HG02623 (cell line): ENCODE results near the gene NPC1.

Source experiments
- ATAC-seq: cut with Tn5 transposase; IDR thresholded peaks from one replicate; pipeline ENCODE4 v1.9.1; 2021; ENCODE audit warnings: moderate library complexity; ENCODE audit not compliant: unreplicated experiment

The NPC1 gene

DNA sequence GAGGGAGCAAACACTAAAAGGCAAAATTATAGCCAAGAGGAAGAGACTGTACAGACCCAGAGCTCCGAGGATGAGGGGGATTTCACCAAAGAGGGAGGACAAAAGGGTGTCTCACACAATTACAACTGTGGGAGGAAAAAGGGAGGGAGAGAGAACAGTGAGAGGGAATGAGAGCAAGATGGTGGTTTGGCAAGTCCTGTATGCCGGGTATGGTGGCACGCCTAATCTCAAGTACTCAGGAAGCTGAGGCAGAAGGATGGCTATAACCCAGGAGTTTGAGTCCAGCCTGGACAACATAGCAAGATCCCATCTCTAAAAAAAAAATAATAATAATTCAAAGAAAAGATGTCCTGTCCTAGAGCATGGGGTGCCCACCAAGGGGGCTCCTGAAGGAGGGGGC lies 34.3 kb downstream of the NPC1 start:
- no peak for ATAC-seq

DNA sequence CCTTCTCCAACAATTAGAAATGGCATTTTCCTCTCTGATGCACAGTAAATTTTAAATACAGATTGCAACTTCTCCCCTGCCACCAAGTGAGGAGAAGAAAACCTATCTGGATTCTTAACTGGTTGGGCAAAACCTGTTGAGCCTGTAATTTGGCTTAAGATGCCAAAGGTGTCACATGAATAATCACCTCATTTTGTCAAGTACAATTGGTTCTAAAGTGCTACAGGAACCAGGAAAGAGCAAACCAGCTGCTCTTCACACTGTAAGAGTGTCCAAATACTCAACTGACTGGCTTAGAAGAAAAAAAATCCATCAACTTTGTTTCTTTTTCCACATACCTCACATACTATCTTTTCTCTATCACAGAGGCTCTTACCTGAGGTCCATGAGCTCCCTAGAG lies 35.4 kb downstream of the NPC1 start:
- no peak for ATAC-seq

DNA sequence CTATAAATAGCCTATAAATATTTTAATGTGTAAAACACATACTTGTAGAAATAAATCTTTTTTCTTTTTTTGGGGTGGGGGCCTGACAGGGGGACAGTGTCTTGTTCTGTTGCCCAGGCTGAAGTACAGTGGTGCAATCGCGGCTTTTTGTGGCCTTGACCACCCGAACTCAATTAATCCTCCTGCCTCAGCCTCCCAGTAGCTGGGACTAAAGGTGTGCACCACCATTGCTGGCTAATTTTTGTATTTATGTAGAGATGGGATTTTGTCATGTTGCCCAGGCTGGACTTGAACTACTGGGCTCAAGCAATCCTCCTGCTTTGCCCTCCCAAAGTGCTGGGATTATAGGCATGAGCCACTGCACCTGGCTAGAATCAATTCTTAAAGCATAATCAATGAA lies 37.6 kb downstream of the NPC1 start:
- ATAC-seq: no peak

DNA sequence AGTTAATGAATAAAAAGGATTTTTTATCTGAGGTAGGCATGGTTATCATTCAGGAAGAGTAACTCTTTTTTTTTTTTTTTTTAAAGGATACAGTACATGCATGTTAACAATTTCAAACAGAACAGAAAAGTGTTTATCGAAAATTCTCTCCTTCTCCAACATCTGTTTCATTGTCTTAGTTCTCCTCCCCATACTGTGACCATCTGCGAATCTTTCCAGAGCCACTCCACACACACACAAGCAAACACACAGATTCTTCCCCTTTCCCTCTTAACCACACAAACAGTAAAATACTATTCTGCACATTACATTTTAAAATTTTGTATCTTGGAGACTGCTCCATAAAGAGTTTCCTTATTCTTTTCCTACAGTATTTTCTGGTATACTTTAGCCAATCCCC lies 38.0 kb downstream of the NPC1 start:
- no peak for ATAC-seq

DNA sequence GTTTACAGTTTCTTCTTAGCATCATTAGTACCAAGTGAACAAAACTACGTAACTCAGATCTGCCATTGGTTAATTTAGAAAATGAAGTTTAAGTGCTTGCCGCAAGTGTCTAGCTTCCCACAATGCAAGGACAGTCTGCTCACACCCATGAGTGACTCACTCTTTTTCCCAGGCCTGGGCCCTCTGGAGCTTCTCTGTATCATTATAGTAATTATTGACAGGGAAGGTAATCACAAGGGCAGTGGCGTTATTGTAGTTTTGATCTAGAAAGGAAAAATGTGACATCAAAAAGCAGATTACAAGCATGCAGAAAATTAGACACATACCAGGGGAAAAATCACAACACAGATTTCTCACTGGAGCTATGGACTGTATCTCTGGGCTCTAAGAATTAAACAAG lies 38.5 kb downstream of the NPC1 start:
- no peak for ATAC-seq

DNA sequence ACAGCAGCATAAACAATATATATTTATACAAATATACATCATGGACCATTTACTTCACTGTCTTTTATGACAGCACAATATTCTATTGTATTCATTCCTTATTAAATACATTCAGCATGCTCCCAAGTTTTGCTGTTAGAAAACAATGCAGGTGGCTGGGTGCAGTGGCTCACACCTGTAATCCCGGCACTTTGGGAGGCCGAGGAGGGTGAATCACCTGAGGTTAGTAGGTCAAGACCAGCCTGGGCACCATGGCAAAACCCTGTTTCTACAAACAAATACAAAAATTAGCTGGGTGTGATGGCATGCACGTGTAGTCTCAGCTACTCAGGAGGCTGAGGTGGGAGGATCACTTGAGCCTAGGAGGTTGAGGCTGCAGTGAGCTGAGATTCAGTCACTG lies 39.0 kb downstream of the NPC1 start:
- no peak for ATAC-seq

DNA sequence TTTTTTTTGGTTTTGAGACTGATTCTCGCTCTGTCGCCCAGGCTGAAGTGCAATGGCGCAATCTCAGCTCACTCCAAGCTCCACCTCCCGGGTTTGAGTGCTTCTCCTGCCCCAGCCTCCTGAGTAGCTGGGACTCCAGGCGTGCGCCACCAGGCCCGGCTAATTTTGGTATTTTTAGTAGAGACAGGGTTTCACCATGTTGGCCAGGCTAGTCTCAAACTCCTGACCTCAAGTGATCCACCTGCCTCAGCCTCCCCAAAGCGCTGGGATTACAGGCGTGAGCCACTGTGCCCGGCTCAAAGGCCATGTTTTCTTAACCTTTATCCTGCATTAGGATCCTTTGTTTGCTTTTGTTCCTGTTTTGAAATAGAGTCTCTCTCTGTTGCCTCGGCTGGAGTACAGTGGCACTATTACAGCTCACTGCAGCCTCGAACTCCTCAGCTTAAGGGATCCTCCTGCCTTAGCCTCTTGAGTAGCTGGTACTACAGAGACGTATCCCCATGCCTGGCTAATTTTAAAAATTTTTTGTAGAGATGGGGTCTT lies 41.0 kb downstream of the NPC1 start:
- no peak for ATAC-seq

DNA sequence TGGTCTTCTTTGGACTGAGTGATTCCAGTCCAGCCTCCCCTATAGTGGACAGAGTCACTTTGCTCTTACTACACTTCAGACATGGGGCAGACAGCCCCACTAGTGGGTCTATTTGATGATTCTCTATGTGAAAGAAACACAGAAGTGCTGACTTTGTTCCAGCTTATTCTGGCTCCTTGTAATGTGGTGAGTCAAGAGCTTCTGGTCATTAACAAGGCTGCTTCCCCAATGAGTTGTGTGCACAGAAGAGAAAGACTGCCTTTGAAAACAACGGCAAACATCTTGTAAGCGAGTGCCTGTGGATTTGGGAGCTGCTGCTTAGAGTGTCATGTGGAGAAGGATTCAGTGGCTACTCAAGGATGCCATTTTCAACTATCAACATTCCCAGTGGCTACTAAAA lies 43.8 kb downstream of the NPC1 start:
- no peak for ATAC-seq

DNA sequence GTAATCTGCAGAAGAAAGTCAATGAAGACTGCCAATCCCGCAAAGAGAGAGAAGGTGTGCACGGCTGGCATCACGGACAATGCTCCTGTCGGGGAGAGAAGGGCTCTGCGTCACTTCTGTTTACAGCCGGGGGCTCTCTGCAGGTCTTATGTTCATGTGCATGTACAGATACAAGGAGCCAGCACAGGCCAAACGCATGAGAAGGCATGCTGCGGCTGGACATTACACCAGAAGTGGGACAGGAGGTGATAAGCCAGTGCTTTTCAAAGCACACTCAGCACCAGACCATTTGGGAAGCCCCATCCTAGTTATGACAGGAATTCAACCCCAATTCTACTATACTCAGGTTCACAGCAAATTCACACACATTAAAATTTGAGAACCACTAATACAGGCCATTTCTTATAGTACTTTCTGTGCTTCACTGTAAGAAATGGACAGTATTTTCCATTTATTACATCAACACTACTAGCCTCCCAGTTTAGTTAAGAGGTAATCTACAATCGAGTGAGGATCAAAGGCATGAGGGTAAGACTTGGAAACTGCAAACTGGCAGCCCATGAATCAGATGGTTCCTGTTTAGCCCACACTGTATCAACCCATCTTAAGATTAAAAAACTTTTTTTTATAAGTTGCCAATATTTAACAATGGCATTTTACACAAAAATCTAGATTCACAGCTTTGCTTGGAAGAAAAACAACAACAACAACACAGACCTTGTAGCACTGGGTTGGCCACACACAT lies 44.8 kb downstream of the NPC1 start:
- no peak for ATAC-seq

DNA sequence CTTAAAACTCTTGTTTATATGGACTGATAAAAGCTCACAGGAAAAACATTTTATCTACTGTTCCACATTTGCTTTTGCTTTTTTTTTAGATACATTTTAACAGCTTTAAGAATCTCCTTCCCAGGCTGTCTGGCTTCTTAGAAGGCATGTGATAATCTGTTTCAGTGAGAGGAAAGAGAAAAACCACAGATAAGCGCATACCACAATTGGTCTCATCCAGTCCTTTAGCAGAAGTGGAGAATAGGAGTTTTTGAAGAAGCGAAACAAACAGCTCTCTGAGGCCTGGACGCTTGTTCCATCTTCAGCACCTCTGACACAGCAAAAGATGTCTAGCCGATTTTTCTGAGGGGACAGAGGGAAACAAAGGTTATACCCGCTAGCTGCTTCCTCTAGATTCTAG lies 45.4 kb downstream of the NPC1 start:
- ATAC-seq: peak; percentile 62

DNA sequence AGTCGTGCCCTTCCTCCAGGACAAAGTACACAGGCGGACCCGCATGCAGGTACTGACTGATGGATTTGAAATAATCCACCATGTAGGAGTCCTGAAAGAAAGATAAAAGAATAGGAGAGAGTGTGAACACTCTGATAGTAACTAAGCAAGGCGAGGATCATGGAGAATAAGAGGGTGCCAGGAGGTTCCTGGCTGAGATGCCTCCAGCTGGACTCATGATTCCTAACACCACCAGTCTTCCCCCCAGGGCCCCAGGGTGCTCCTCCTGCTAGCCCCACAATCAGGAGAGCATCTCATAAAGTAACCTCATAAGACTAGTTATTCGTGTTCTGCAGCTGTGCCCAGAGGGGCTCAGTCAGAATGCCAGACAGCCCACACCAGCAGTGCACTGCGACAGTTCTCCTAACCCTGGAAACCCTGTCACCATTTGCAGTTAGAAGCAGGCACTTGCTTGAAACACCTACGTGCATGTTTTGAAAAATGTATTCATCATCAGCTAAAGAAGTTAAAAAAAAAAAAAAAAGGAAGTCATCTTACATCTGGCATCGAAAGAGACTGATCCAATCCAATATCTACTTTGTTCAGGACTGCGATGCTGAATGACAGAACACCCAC lies 46.3 kb downstream of the NPC1 start:
- ATAC-seq: no peak

DNA sequence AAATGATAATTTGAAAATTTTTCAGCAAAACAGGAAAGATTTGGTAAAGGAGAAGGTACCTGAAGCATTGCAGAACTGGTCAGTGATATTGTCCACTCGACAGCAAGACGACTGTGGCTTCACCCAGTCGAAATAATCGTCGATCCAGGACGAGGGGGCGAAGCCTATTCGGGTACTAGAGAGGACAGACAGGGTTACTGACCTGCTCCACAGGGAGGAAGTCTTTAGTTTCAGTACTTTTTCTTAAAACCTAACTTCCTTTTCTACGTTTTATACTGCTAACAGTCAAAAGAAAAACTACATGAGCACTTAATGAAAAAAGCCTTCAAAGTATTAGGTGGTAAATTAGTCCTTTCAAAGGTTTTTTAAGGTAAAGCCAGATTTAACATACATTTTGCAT lies 47.0 kb downstream of the NPC1 start:
- no peak for ATAC-seq

DNA sequence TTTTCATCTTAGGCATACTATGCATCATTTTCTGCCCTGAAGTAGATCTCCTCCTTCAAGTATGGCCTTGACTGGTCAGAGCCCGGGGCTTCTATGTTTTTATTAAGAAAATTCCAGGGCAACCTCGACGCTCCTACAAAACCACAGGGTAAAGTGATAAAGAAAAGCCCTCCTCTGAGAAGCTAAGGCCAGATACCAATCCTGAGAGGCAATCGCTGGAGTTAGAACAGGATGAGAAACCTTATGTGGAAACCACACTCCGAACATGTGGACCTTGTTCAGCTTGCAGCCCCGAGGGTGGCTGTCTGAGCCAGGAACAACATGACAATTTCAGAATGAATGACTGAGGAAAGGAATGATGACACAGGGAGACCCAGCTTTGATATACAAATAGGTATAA lies 47.4 kb downstream of the NPC1 start:
- no peak for ATAC-seq

DNA sequence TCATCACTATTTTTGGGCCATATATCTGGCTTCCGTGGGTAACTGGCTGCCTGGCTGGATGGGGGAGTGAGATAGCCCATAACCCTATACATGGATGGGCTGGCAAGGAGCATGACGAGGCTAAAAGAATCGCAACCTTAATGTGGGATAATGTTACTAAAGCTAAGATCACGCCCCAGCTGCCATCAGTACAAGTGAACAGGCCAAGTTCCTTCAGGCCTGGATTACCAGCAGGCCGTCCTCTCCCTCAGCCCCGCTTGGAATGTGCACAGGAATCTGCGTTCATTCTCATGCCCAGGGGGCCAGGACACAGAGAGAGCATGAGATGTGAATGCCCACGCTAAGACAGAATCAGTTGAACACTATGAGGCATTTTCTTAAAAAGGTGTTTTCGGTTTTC lies 48.3 kb downstream of the NPC1 start:
- no peak for ATAC-seq

DNA sequence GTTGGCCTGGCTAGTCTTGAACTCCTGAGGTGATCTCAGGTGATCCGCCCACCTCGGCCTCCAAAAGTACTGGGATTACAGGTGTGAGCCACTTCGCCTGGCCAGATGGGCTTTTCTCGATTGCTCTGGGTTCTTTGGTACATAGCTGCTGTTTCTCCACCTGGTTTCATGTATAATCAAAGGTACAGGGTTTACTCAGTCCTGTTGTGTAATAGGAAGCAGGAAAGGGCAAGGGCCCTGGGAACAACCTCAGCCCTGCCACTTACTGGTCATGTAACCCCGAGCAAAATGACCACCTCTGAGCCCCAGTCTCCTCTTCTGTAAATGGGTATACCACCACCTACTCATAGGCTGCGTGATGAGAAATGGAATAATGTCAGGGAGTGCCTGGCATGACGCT lies 49.0 kb downstream of the NPC1 start:
- ATAC-seq: no peak

DNA sequence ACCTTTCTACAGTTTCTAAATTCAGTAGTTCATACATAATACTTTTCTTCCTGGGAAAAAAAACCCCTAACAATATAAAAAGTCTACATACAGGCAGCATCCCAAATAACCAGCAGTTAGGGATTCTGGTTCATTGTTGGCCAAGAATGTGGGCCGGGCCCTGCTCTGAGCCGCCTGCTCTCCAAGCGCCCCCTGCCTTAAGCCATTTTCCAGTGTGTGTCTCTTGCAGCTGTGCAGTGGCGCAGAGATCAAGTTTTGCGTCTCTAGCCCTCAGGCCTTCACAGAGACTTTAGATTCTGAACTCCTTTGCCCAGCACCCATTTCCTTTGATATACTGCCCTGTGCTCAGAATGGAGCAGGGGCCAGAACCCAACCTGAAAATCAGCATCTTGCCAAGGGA lies 50.1 kb downstream of the NPC1 start:
- no peak for ATAC-seq

DNA sequence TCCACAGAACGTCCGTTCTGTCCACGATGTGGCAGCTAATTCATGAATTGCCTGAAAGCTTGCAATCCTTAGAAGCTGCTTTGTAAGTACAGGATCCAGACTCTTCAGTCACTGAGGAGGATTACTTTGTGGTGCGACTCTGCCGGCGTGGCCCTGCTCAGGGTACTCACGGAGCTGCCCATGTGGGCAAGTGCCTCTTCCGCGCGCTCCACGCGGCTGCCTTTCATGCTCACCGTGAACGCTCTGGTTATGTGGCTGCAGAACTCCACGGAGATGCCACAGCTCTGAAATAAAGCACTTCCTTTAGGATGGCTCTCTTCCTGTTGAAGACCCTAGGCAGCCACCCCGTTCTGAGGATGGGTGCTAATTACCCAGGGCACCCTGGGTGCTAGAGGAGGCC lies 52.0 kb downstream of the NPC1 start:
- ATAC-seq: no peak

DNA sequence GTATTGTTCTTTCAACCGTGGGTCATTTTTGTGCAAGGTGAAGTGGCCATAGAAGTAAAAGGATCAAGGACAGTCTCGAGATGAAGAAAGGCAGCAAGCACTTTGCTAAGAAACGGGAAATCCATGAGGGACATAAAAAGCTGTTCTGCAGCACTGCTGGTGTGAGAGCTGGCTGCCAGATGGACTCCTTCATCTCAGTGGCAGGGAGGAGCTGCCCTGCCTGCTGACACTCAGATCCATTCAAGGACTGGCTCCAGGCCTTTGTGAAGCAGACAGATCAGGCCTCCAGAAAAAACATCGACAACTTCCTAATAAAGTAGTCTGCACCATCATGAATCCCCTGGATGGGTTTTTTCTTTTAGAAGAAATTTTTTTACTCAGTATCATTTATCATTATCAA lies 53.5 kb downstream of the NPC1 start:
- no peak for ATAC-seq

DNA sequence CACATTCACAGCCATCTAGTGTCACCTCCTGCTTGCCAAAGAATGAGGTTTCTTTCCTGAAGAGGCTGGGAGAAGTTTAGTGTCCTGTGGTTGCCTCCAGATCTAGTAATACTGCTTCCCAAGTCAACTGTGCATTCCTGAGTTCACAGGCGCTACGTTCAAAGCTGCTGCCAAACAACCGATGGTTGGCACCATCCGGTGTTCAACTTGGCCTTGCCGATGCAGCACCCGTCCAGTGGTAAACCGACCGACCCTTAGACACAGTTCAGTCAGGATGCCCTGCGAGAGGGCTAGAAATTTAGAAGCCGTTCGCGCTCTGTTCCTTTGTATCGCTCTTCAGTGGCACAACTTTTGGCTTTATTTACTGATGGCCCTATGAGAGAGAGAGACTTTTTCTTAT lies 54.4 kb downstream of the NPC1 start:
- no peak for ATAC-seq

DNA sequence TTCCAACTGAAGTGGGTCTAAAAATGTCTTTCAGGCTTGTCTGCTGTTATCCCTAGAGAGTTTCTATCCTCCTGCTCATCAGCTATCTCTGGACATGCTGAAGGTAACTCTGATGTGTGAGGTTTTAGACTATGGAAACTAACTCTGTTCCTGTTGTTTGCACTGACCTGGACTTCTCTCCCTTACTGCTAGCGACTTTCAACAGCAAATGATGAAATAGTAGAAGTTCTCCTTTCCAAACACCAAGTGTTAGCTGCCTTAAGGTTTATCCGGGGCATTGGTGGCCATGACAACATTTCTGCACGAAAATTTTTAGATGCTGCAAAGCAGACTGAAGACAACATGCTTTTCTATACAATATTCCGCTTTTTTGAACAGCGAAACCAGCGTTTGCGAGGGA lies 56.1 kb downstream of the NPC1 start:
- ATAC-seq: no peak

DNA sequence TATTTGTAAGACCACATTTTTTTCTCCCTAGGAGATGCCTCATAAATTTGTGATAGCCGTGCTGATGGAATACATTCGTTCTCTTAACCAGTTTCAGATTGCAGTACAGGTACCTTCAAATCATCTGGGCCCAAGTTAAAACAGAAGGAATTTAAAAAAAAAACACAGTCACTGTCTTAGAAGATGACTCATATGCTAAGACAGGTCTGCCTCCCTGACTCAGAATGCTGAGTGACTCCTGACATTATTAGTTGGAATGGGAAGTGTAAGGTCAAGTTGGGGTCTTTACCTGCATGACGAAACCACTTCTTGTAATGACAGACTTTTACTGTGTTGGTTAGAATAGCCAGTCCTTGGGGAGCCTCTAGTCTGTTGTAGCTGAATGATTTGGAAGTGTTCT lies 56.7 kb downstream of the NPC1 start:
- ATAC-seq: no peak

DNA sequence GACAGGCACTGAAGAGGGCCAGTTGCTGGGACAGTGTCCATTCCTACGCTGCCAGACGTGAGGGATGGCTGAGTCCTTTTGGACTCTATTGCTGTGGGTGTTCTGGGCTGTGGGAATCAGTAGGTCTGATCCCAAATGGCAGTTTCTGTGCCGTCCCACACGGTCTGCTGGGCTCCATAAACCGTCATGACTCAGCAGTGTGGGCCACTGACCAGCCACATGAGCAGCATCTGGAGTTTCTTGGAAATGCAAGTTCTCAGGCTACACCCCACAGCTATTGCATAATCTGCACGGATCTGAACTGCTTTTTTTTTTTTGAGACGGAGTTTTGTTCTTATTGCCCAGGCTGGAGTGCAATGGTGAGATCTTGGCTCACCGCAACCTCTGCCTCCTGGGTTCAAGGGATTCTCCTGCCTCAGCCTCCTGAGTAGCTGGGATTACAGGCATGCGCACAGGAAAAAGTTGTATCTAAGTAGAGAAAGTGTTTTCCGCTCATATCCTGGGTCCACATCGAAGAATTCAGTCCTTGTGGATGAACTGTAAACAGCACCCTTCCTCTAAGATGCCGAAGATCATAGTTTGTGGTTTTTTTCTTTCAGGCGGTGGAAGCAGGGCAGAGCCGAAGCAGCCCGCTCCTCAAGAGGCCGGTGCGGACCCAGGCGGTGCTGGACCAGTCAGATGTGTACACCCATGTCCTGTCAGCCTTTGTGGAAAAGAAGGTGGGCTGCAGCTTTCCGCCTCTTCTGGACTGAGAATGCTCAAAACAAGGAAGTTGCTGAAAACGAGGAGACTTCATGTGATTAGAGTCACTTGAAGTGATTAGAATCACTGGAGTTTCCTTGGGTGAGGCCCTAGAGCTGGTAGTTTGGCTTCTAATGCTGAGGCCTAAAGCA lies 57.5 kb downstream of the NPC1 start:
- no peak for ATAC-seq
